Osteoblast (primary cell): Measurements from ENCODE around the gene PIEZO2. TPM values are rescaled to one million over a fixed set of nuclear protein-coding genes. Genes with fewer than 3 reads are reported as not detected.
"Not testable (repeated sequence)": the region's sequence is repeated elsewhere in the genome, so short reads cannot be mapped to it uniquely, and the experiment has no call there.

Source experiments
- DNase-seq: peaks from one replicate; pipeline ENCODE4 v3.0.0; 2011; ENCODE audit warnings: low spot score, mixed read lengths; ENCODE audit not compliant: insufficient read length; ENCODE audit errors: missing footprints
- H2AFZ ChIP-seq: 2 replicates; pipeline ENCODE4 v1.6.0; 2011; ENCODE audit warnings: mild to moderate bottlenecking, low read length
- H3K27ac ChIP-seq: 2 replicates; pipeline ENCODE4 v1.5.1; 2011; ENCODE audit warnings: mild to moderate bottlenecking, low read depth, low read length, moderate library complexity
- H3K27me3 ChIP-seq: 2 replicates; pipeline ENCODE4 v1.6.0; 2012; ENCODE audit warnings: mild to moderate bottlenecking, control low read depth, inconsistent platforms, low read length, moderate library complexity; ENCODE audit not compliant: insufficient read depth
- H3K36me3 ChIP-seq: 2 replicates; pipeline ENCODE4 v1.5.1; 2011; ENCODE audit warnings: mild to moderate bottlenecking, low read length, control low read depth, moderate library complexity; ENCODE audit not compliant: insufficient read depth
- H3K4me1 ChIP-seq: 2 replicates; pipeline ENCODE4 v1.5.1; 2011; ENCODE audit warnings: mild to moderate bottlenecking, low read length, control low read depth, moderate library complexity; ENCODE audit not compliant: insufficient read depth
- H3K4me2 ChIP-seq: 2 replicates; pipeline ENCODE4 v1.6.0; 2011; ENCODE audit warnings: mild to moderate bottlenecking, low read length; ENCODE audit not compliant: insufficient read depth
- H3K4me3 ChIP-seq: fragments of 200-600 bp; sonication (generic); 3 replicates; pipeline ENCODE4 v1.5.1; 2012; ENCODE audit warnings: mild to moderate bottlenecking, low read length, inconsistent platforms; ENCODE audit not compliant: insufficient read depth
- H3K79me2 ChIP-seq: 2 replicates; pipeline ENCODE4 v1.6.0; 2012; ENCODE audit warnings: mild to moderate bottlenecking, low read length, control low read depth, inconsistent platforms; ENCODE audit not compliant: insufficient read depth
- H3K9me3 ChIP-seq: 2 replicates; pipeline ENCODE4 v1.5.1; 2011; ENCODE audit warnings: low read depth, low read length, control low read depth
- H4K20me1 ChIP-seq: 2 replicates; pipeline ENCODE4 v1.6.0; 2012; ENCODE audit warnings: mild to moderate bottlenecking, low read length, control low read depth; ENCODE audit not compliant: insufficient read depth
- CTCF ChIP-seq: IDR thresholded peaks from 2 replicates; pipeline ENCODE4 v1.5.1; 2011; ENCODE audit warnings: mild to moderate bottlenecking, low read depth, low read length, moderate library complexity; ENCODE audit errors: extremely low read depth
- total RNA-seq: library from RNA; depleted of rRNA; stranded (reverse); fragments of >200 nt; gene quantifications from 2 replicates; pipeline ENCODE4 v1.2.3, GENCODE V29; 2012

The PIEZO2 gene
- total RNA-seq, 1 donor: 46.7 TPM

GRCh38 chr18:10935588-10935987, 213.8 kb downstream of the PIEZO2 start:
- TF ChIP-seq CTCF: no peak
- no peak overlapping the region for H3K27ac ChIP-seq

DNA sequence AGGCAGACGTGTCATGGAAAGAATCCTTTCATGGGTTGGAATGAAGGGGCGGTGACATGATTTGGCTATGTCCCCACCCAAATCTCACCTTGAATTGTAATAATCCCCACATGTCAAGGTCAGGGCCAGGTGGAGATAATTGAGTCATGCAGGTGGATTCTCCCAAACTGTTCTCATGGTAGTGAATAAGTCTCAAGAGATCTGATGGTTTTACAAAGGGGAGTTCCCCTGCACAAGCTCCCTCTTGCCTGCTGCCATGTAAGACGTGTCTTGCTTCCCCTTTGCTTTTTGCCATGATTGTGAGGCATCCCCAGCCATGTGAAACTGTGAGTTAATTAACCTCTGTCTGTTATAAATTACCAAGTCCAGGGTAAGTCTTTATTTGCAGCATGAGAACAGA, 215.7 kb downstream of the PIEZO2 start:
- H3K27me3 ChIP-seq, H4K20me1 ChIP-seq, H3K4me3 ChIP-seq, H3K4me2 ChIP-seq, H3K79me2 ChIP-seq, H3K4me1 ChIP-seq, H3K36me3 ChIP-seq, H2AFZ ChIP-seq, H3K9me3 ChIP-seq, DNase-seq, H3K27ac ChIP-seq: not testable (repeated sequence)

More at GRCh38 chr18:10935588-10935987, 213.8 kb downstream of the PIEZO2 start:
- H3K27me3 ChIP-seq: no peaks in the 10 kb centered on the region
- H3K9me3 ChIP-seq: no peaks in the 10 kb centered on the region
- H4K20me1 ChIP-seq: no peaks in the 10 kb centered on the region
- no peak overlapping the region for H3K4me2 ChIP-seq
- DNase-seq: no peak
- H3K36me3 ChIP-seq: no peaks in the 10 kb centered on the region
- H2AFZ ChIP-seq: no peak overlapping the region
- H3K4me3 ChIP-seq: no peak overlapping the region
- no peaks in the 10 kb centered on the region for H3K4me1 ChIP-seq
- no peaks in the 10 kb centered on the region for H3K79me2 ChIP-seq

GRCh38 chr18:10930076-10930475, 219.3 kb downstream of the PIEZO2 start:
- no peak for DNase-seq

GRCh38 chr18:10928772-10929373, 220.5 kb downstream of the PIEZO2 start:
- peak; percentile 35 for DNase-seq
- Histone ChIP-seq H3K27me3 (no peaks in the 10 kb centered on the region), H3K9me3 (no peaks in the 10 kb centered on the region), H3K27ac (no peak overlapping the region), H3K4me3 (no peak overlapping the region), H3K36me3 (no peaks in the 10 kb centered on the region), H4K20me1 (no peaks in the 10 kb centered on the region), H3K4me1 (peaks cover 24% of the 10 kb centered on the region), H3K79me2 (no peaks in the 10 kb centered on the region), H3K4me2 (no peak overlapping the region), H2AFZ (no peak overlapping the region)
- TF ChIP-seq CTCF: no peak

More at GRCh38 chr18:10930076-10930475, 219.3 kb downstream of the PIEZO2 start:
- no peaks in the 10 kb centered on the region for H3K27me3 ChIP-seq
- no peak overlapping the region for H3K4me3 ChIP-seq
- no peak overlapping the region for H3K27ac ChIP-seq
- no peaks in the 10 kb centered on the region for H3K36me3 ChIP-seq
- no peaks in the 10 kb centered on the region for H3K79me2 ChIP-seq
- no peak for TF ChIP-seq CTCF
- peaks cover 21% of the 10 kb centered on the region for H3K4me1 ChIP-seq
- no peaks in the 10 kb centered on the region for H4K20me1 ChIP-seq
- H3K9me3 ChIP-seq: no peaks in the 10 kb centered on the region
- no peak overlapping the region for H2AFZ ChIP-seq
- H3K4me2 ChIP-seq: no peak overlapping the region
